Activated CD8-positive, alpha-beta memory T cell treated with anti-CD3 and anti-CD28 coated beads, Interleukin-2, amount 50 U/mL, for 1 hour (primary cell): ENCODE data around the gene SMIM22.

Source experiments
- DNase-seq: peaks from one replicate; pipeline ENCODE4 v3.0.0-alpha.2; 2020; ENCODE audit errors: extremely low read depth

SMIM22 gene

GRCh38 chr16:4795181-4795827 is at the start of gene SMIM22:
Gene SMIM22, plus strand, starts transcription at chr16:4795369. Its CDS starts 366 bp downstream, at chr16:4795735.
- no peak for DNase-seq

- DNase-seq, result no peak
These were observed 49.0 kb upstream of the SMIM22 start for GRCh38 chr16:4746215-4746614.

- DNase-seq, result no peak
These were observed 48.1 kb upstream of the SMIM22 start for GRCh38 chr16:4746991-4747574.

- DNase-seq, result no peak
These were observed 47.1 kb upstream of the SMIM22 start for GRCh38 chr16:4747906-4748681.

GRCh38 chr16:4748682-4749411 is 46.3 kb upstream of the SMIM22 start:
- no peak for DNase-seq

GRCh38 chr16:4749700-4750257 is 45.4 kb upstream of the SMIM22 start:
- no peak for DNase-seq

GRCh38 chr16:4750896-4751295 is 44.3 kb upstream of the SMIM22 start:
- DNase-seq, result no peak

GRCh38 chr16:4752351-4753100 is 42.6 kb upstream of the SMIM22 start:
- no peak for DNase-seq

- no peak for DNase-seq
These were observed 41.9 kb upstream of the SMIM22 start for GRCh38 chr16:4753227-4753626.

- DNase-seq, result no peak
These were observed 40.3 kb upstream of the SMIM22 start for GRCh38 chr16:4754865-4755264.

GRCh38 chr16:4755687-4756086 is 39.5 kb upstream of the SMIM22 start:
- no peak for DNase-seq

- DNase-seq, result no peak
These were observed 34.8 kb upstream of the SMIM22 start for GRCh38 chr16:4760221-4760910.

- DNase-seq, result no peak
These were observed 33.0 kb upstream of the SMIM22 start for GRCh38 chr16:4762205-4762604.

GRCh38 chr16:4763791-4764190 is 31.4 kb upstream of the SMIM22 start:
- DNase-seq, result no peak

GRCh38 chr16:4765511-4766474 is 29.4 kb upstream of the SMIM22 start:
- DNase-seq, result no peak

GRCh38 chr16:4766875-4767628 is 28.1 kb upstream of the SMIM22 start, which contains the start of gene ZNF500:
Gene ZNF500, minus strand, starts transcription at chr16:4767162. Its CDS starts 1,184 bp downstream, at chr16:4765978.
- peak; percentile 78 for DNase-seq

- DNase-seq, result no peak
These were observed 27.2 kb upstream of the SMIM22 start for GRCh38 chr16:4767872-4768548.
